GM12878 (cell line): ENCODE data around the gene CIAO2B. TPM values are rescaled to one million over a fixed set of nuclear protein-coding genes. Genes with fewer than 3 reads are reported as not detected.

ENCODE experiments used
- ATAC-seq: fragments of 200-7000 bp; cut with Tn5 transposase; 3 replicates; pipeline ENCODE4 v1.9.1; 2020; ENCODE audit warnings: mild to moderate bottlenecking, moderate library complexity
- BruUV-seq: library from RNA; stranded (reverse); fragments of 400-500 nt; replicated peaks from 2 replicates; lab custom pipeline; 2021; lab: Mats Ljungman, UMichigan
- CTCF ChIA-PET: fragments of 300-600 bp; sonication (Branson Sonifier 250); formaldehyde crosslinking; extraction: SDS; loops from one replicate; lab custom pipeline; 2021; ENCODE audit warnings: inconsistent platforms; lab: Yijun Ruan, JAX
- POLR2A ChIA-PET: fragments of 350-600 bp; formaldehyde crosslinking; extraction: SDS; loops from one replicate; lab custom pipeline; 2021; ENCODE audit warnings: inconsistent platforms; lab: Charles Lee
- RAD21 ChIA-PET: fragments of 300-600 bp; sonication (Branson Sonifier 250); formaldehyde crosslinking; loops from one replicate; lab custom pipeline; 2023; ENCODE audit warnings: antibody characterized with exemption; ENCODE audit not compliant: unreplicated experiment; lab: Charles Lee
- SMC1A ChIA-PET: fragments of 300-600 bp; sonication (Branson Sonifier 250); formaldehyde crosslinking; loops from one replicate; lab custom pipeline; 2023; ENCODE audit not compliant: unreplicated experiment, uncharacterized antibody; lab: Charles Lee
- DNase-seq: peaks from one replicate; pipeline ENCODE4 v3.0.0-alpha.2; 2011; ENCODE audit warnings: low read depth, low spot score
- FAIRE-seq: peaks from 3 replicates; lab custom pipeline; 2011; peaks lifted over from hg19 to GRCh38; lab: Jason Lieb, UNC
- H2AFZ ChIP-seq: 2 replicates; pipeline ENCODE4 v1.6.0; 2011; ENCODE audit warnings: low read depth, low read length, control low read depth; ENCODE audit not compliant: control insufficient read depth
- H3K27ac ChIP-seq: 2 replicates; pipeline ENCODE4 v1.5.1; 2011; ENCODE audit warnings: control low read depth; ENCODE audit not compliant: control insufficient read depth, insufficient read depth
- H3K27me3 ChIP-seq, 2 experiments: replicated peaks in 1 of 2; 2 replicates each; pipeline versions ENCODE4 v1.6.0 to v1.6.1; 2011; ENCODE audit warnings: low read length in 1 of 2; ENCODE audit not compliant: control insufficient read depth in 2 of 2, insufficient read depth in 2 of 2
- H3K36me3 ChIP-seq, 2 experiments: 2 replicates each; pipeline ENCODE4 v1.5.1; 2011; ENCODE audit warnings: low read length in 1 of 2; ENCODE audit not compliant: control insufficient read depth in 2 of 2, insufficient read depth in 2 of 2
- H3K4me1 ChIP-seq: 2 replicates; pipeline ENCODE4 v1.6.1; 2011; ENCODE audit warnings: mild to moderate bottlenecking, low read length, moderate library complexity, mixed read lengths; ENCODE audit not compliant: control insufficient read depth, insufficient read depth
- H3K4me2 ChIP-seq: 2 replicates; pipeline ENCODE4 v1.6.0; 2011; ENCODE audit warnings: control low read depth; ENCODE audit not compliant: control insufficient read depth, insufficient read depth
- H3K4me3 ChIP-seq: fragments of 200-600 bp; sonication (generic); 2 replicates; pipeline ENCODE4 v1.5.1; 2016
- H3K79me2 ChIP-seq: 2 replicates; pipeline ENCODE4 v1.6.0; 2011; ENCODE audit warnings: low read length; ENCODE audit not compliant: control insufficient read depth, insufficient read depth
- H3K9ac ChIP-seq: 2 replicates; pipeline ENCODE4 v1.8.0; 2011; ENCODE audit warnings: low read length, control low read depth, mixed read lengths; ENCODE audit not compliant: control insufficient read depth, insufficient read depth
- H3K9me3 ChIP-seq: replicated peaks from 3 replicates; pipeline ENCODE4 v1.5.1; 2011; ENCODE audit warnings: mild to moderate bottlenecking, low read length; ENCODE audit not compliant: control insufficient read depth, insufficient read depth
- H4K20me1 ChIP-seq: 2 replicates; pipeline ENCODE4 v1.6.0; 2011; ENCODE audit not compliant: control insufficient read depth, insufficient read depth
- MYC ChIP-seq: IDR thresholded peaks from 2 replicates; pipeline ENCODE4 v1.6.1; 2011; ENCODE audit warnings: mild to moderate bottlenecking, low read length, moderate library complexity, inconsistent platforms; ENCODE audit not compliant: insufficient read depth, insufficient replicate concordance, insufficient read length, severe bottlenecking
- POU2F2 ChIP-seq: IDR thresholded peaks from 3 replicates; pipeline ENCODE4 v1.6.1; 2011; ENCODE audit warnings: low read depth, mild to moderate bottlenecking, low read length, borderline replicate concordance
- RBBP5 ChIP-seq: fragments of 200-600 bp; sonication (generic); conservative IDR thresholded peaks from 2 replicates; pipeline ENCODE4 v1.6.1; 2016
- RFX5 ChIP-seq: IDR thresholded peaks from 2 replicates; pipeline ENCODE4 v1.6.1; 2011; ENCODE audit warnings: low read depth, low read length, improper control_type of control experiment
- ZNF622 ChIP-seq: fragments of 450-650 bp; IDR thresholded peaks from 2 replicates; pipeline ENCODE4 v1.6.1; 2017; ENCODE audit warnings: mild to moderate bottlenecking, inconsistent platforms
- WGBS: methylation state at CpG from one replicate; pipeline ENCODE4 v1.1.6; 2016; ENCODE audit warnings: low lambda C conversion rate; ENCODE audit not compliant: insufficient replicate concordance, insufficient coverage; ENCODE audit errors: missing lambda C conversion rate; 5-methylcytosine and 5-hydroxymethylcytosine counted together
- in situ Hi-C: fragments of 300-500 bp; cut with MboI; formaldehyde crosslinking; loops from 9 replicates; pipeline ENCODE4 v1.14.3; 2018; ENCODE audit warnings: mixed read lengths
- intact Hi-C: fragments of 100-400 bp; cut with micrococcal nuclease; formaldehyde crosslinking; loops from one replicate; pipeline ENCODE4 v1.14.2; 2022; ENCODE audit not compliant: unreplicated experiment
- polyA plus RNA-seq, 11 experiments: library from polyadenylated mRNA; depleted of rRNA in 4 of 11; unstranded in 6 of 11; stranded (reverse) in 5 of 11; fragments of >200 nt; fragmentation: Nextera tagmentation in 4 of 11; fragmentation: Illumina TruSeq in 1 of 11; extraction: Ambion mirVana in 4 of 11; extraction: Trizol in 1 of 11; gene quantifications; 1 replicate in 1 of 11; 2 replicates in 10 of 11; pipeline versions ENCODE4 v1.2.1 to v1.2.3, GENCODE V29; 2011 to 2016; ENCODE audit warnings: inconsistent platforms in 2 of 11, missing spikeins in 2 of 11, low read depth in 1 of 11
- total RNA-seq, 4 experiments: library from RNA; depleted of rRNA in 3 of 4; stranded (reverse); fragments of >200 nt in 3 of 4; fragmentation: Illumina TruSeq in 1 of 4; extraction: Trizol in 1 of 4; gene quantifications; 2 replicates each; pipeline versions ENCODE4 v1.2.1 to v1.2.3, GENCODE V29; 2013 to 2021

CIAO2B gene
- total and polyA plus RNA-seq, 10 of the 15 experiments (the other 5 are each of a cell fraction or from before 2014, with no cell fraction given), result 76.4 to 241 (median 138) TPM

DNA sequence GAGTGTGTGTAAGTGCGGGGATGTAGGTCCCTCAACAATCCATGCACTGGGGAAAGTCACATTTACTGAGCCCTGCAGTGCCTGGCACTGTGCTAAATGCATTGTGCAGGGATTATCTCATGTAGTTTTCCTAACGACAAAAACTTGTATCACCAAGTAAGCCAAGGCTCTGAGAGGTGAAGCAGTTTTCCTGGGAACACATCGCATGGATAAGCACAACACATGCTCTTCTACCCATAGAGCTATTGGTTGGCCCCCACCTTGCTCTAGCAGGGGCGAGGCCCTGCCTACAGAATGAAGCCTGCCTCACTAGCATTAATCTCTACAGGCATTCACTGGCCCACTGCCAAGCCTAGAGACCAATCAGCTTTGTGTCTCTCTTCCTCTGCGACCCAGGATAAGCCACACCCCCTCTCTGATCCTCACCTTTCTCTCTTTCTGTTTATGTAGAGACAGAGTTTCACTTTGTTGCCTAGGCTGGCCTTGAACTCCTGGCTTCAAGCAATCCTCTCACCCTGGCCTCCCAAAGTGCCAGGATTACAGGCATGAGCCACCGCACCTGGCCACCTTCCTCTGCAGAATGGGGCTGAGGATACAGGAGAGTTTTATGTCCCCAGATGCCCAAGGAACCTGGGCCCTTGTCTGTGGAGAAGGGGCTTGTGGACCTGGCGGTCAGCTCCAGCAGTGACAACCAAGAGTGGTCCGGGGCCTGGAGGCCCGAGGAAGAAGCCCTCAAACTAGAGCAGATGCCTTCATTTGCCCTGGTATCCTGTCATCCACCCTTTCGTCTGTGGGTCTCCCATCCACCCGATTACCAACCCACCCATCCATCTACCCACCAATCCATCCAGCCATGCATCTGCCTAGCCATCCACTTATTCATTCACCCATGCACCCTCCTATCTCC, 28.3 kb downstream of the CIAO2B start:
- TF ChIP-seq POU2F2 (no peak), RBBP5 (no peak), MYC (no peak), ZNF622 (no peak), RFX5 (no peak)
- Histone ChIP-seq H3K9me3 (no peaks in the 10 kb centered on the region), H3K4me1 (peaks cover 4% of the 10 kb centered on the region; the same call in 1 of the 2 replicates), H3K79me2 (no peaks in the 10 kb centered on the region), H3K27ac (no peak overlapping the region), H3K9ac (no peak overlapping the region), H3K36me3 (no peaks in the 10 kb centered on the region), H3K4me2 (no peak overlapping the region), H3K27me3 (no peaks in the 10 kb centered on the region; a peak in 1 of 4 replicates), H4K20me1 (no peaks in the 10 kb centered on the region), H2AFZ (no peak overlapping the region), H3K4me3 (no peak overlapping the region)
- no peak for FAIRE-seq
- intact Hi-C loops (no loop called here), in situ Hi-C loops (no loop called here)
- SMC1A ChIA-PET, result interaction anchor here (0.8 to 1.1 kb wide), 3 partner anchors 8 to 14 kb away, joined by 3 read pairs; no protein-coding TSS in a partner anchor
- BruUV-seq, result no TSS peak
- ATAC-seq, result peak; percentile 15; the same call in 2 of the 3 replicates
- DNase-seq, result no peak
- RAD21 ChIA-PET, result no interaction called here
- POLR2A ChIA-PET, result no interaction called here
- 46% methylated on average over 11 of the region's 11 CpGs for WGBS
- CTCF ChIA-PET, result interaction anchor here (1.3 to 1.7 kb wide), 2 partner anchors 10 to 13 kb away, joined by 3 to 5 read pairs; partner anchors contain the start of gene CDH16
